Motor neuron (in vitro differentiated cells): ENCODE results near the gene MYO16. TPM values are rescaled to one million over a fixed set of nuclear protein-coding genes. Genes with fewer than 3 reads are reported as not detected.

Source experiments
- ATAC-seq, 8 experiments: fragments of 200-7000 bp; cut with Tn5 transposase; replicated peaks in 6 of 8; 2 replicates each; pipeline ENCODE4 v1.8.0; 2021; ENCODE audit warnings: mild to moderate bottlenecking in 8 of 8, moderate library complexity in 8 of 8
- H3K27ac ChIP-seq, 2 donors: fragments of 250-450 bp; sonication (Bioruptor Pico); 2 replicates each; pipeline ENCODE4 v1.9.0; 2021; ENCODE audit warnings: antibody characterized with exemption in 2 of 2, mild to moderate bottlenecking in 2 of 2, moderate library complexity in 1 of 2
- H3K4me1 ChIP-seq, 2 donors: fragments of 250-450 bp; sonication (Bioruptor Pico); replicated peaks in 1 of 2; 2 replicates each; pipeline ENCODE4 v1.6.1; 2021; ENCODE audit warnings: antibody characterized with exemption in 2 of 2, mild to moderate bottlenecking in 2 of 2, moderate library complexity in 1 of 2
- H3K4me3 ChIP-seq, 5 donors: fragments of 250-450 bp; sonication (Bioruptor Pico); 2 replicates each; pipeline ENCODE4 v1.9.0; 2021; ENCODE audit warnings: antibody characterized with exemption in 5 of 5, mild to moderate bottlenecking in 5 of 5, moderate library complexity in 4 of 5
- WGBS, 10 experiments: fragments of 450-650 bp; shearing (Covaris generic); methylation state at CpG; one replicate each; pipeline ENCODE4 v1.0.0; 2022; 5-methylcytosine and 5-hydroxymethylcytosine counted together
- in situ Hi-C, 9 experiments: fragments of 400-800 bp; cut with MboI; loops; one replicate each; pipeline ENCODE4 v1.15.0; 2021; ENCODE audit warnings: low sequenced_read_pairs in 9 of 9, low pct_unique_long_range_greater_than_20kb in 2 of 9; ENCODE audit not compliant: unreplicated experiment in 9 of 9
- total RNA-seq, 8 experiments: library from RNA; unstranded; fragments of 300-600 nt; gene quantifications; 2 replicates each; pipeline versions ENCODE4 v1.2.3 to v1.2.4, GENCODE V29; 2022

MYO16 gene
- total RNA-seq, 8 experiments from 2014 or later = 0.18 to 16.0 (median 6.2) TPM

GRCh38 chr13:108834193-108834592, 204.8 kb downstream of the MYO16 start:
- in situ Hi-C loops = no loop called here
- H3K4me3 ChIP-seq = no peak overlapping the region
- H3K4me1 ChIP-seq = no peaks in the 10 kb centered on the region
- ATAC-seq = no peak
- 44 to 100% (median 83%) methylated on average over 1 of the region's 1 CpG; no CpG with 5 or more reads in 5 of the 10 experiments for WGBS, 10 experiments
- no peak overlapping the region for H3K27ac ChIP-seq

- H3K27ac ChIP-seq = no peak overlapping the region
- in situ Hi-C loops = no loop called here
Observed at GRCh38 chr13:108835083-108835482, 205.7 kb downstream of the MYO16 start.

GRCh38 chr13:108850691-108851090, 221.3 kb downstream of the MYO16 start:
- Histone ChIP-seq H3K4me3 (no peak overlapping the region), H3K4me1 (no peaks in the 10 kb centered on the region), H3K27ac (no peak overlapping the region)
- 0 to 67% (median 57%) methylated on average over 1 to 4 of the region's 4 CpGs; no CpG with 5 or more reads in 1 of the 10 experiments for WGBS, 10 experiments
- peak in 3 of 8 experiments; percentile 93 to 99 (median 97) for ATAC-seq
- in situ Hi-C loops = no loop called here

More at GRCh38 chr13:108835083-108835482, 205.7 kb downstream of the MYO16 start:
- no peaks in the 10 kb centered on the region for H3K4me1 ChIP-seq
- WGBS, 10 experiments = 0 to 100% (median 50%) methylated on average over 1 to 3 of the region's 3 CpGs; no CpG with 5 or more reads in 3 of the 10 experiments
- no peak for ATAC-seq
- no peak overlapping the region for H3K4me3 ChIP-seq

- Histone ChIP-seq H3K4me3 (no peak overlapping the region), H3K4me1 (no peaks in the 10 kb centered on the region), H3K27ac (no peak overlapping the region)
- 39 to 100% (median 81%) methylated on average over 1 to 3 of the region's 4 CpGs; no CpG with 5 or more reads in 4 of the 10 experiments for WGBS, 10 experiments
- ATAC-seq = peak in 1 of 8 experiments; percentile 1
- in situ Hi-C loops = no loop called here
Observed at GRCh38 chr13:108851660-108852059, 222.2 kb downstream of the MYO16 start.

GRCh38 chr13:108853031-108853430, 223.6 kb downstream of the MYO16 start:
- in situ Hi-C loops = no loop called here
- ATAC-seq = no peak
- H3K4me3 ChIP-seq = no peak overlapping the region
- no peak overlapping the region for H3K27ac ChIP-seq
- WGBS, 10 experiments = 20 to 100% (median 93%) methylated on average over 1 to 10 of the region's 10 CpGs; no CpG with 5 or more reads in 2 of the 10 experiments
- no peaks in the 10 kb centered on the region for H3K4me1 ChIP-seq

GRCh38 chr13:108855737-108856387, 226.5 kb downstream of the MYO16 start:
- WGBS, 10 experiments = 21 to 100% (median 89%) methylated on average over 2 to 4 of the region's 4 CpGs
- H3K27ac ChIP-seq = no peak overlapping the region
- no peak overlapping the region for H3K4me3 ChIP-seq
- no peak for ATAC-seq
- no peaks in the 10 kb centered on the region for H3K4me1 ChIP-seq
- in situ Hi-C loops = no loop called here

- H3K4me3 ChIP-seq = no peak overlapping the region
- H3K4me1 ChIP-seq = no peaks in the 10 kb centered on the region
- in situ Hi-C loops = no loop called here
- WGBS, 10 experiments = 16 to 92% (median 86%) methylated on average over 1 to 4 of the region's 5 CpGs; no CpG with 5 or more reads in 4 of the 10 experiments
- H3K27ac ChIP-seq = no peak overlapping the region
- ATAC-seq = no peak
Observed at GRCh38 chr13:108858676-108859075, 229.3 kb downstream of the MYO16 start.

- peak; percentile 30 to 97 (median 76) for ATAC-seq
- 0 to 75% (median 56%) methylated on average over 3 to 8 of the region's 8 CpGs; no CpG with 5 or more reads in 1 of the 10 experiments for WGBS, 10 experiments
- H3K27ac ChIP-seq = no peak overlapping the region
- in situ Hi-C loops = no loop called here
- no peaks in the 10 kb centered on the region for H3K4me1 ChIP-seq
- H3K4me3 ChIP-seq = no peak overlapping the region
Observed at GRCh38 chr13:108859197-108860012, 230.0 kb downstream of the MYO16 start.

GRCh38 chr13:108860418-108860817, 231.0 kb downstream of the MYO16 start:
- Histone ChIP-seq H3K27ac (no peak overlapping the region), H3K4me1 (no peaks in the 10 kb centered on the region), H3K4me3 (no peak overlapping the region)
- WGBS, 10 experiments = 10 to 95% (median 75%) methylated on average over 1 to 3 of the region's 3 CpGs; no CpG with 5 or more reads in 1 of the 10 experiments
- no peak for ATAC-seq
- in situ Hi-C loops = no loop called here

GRCh38 chr13:108877300-108877699, 247.9 kb downstream of the MYO16 start:
- Histone ChIP-seq H3K27ac (no peak overlapping the region), H3K4me1 (no peaks in the 10 kb centered on the region), H3K4me3 (no peak overlapping the region)
- peak in 1 of 8 experiments; percentile 29 for ATAC-seq
- in situ Hi-C loops = loop anchor here in 8 of 9 experiments (25.0 kb wide), 2 partner anchors 265 to 540 kb away; no protein-coding TSS in a partner anchor
- WGBS, 10 experiments = 0 to 84% (median 34%) methylated on average over 2 of the region's 2 CpGs; no CpG with 5 or more reads in 2 of the 10 experiments

GRCh38 chr13:108878732-108879131, 249.3 kb downstream of the MYO16 start:
- H3K27ac ChIP-seq = no peak overlapping the region
- ATAC-seq = no peak
- H3K4me1 ChIP-seq = no peaks in the 10 kb centered on the region
- in situ Hi-C loops = loop anchor here in 8 of 9 experiments (25.0 kb wide), 2 partner anchors 266 to 541 kb away; no protein-coding TSS in a partner anchor
- H3K4me3 ChIP-seq = no peak overlapping the region
- 8 to 94% (median 85%) methylated on average over 2 of the region's 2 CpGs; no CpG with 5 or more reads in 6 of the 10 experiments for WGBS, 10 experiments

GRCh38 chr13:108889324-108889984, 260.0 kb downstream of the MYO16 start:
- in situ Hi-C loops = loop anchor here in 8 of 9 experiments (25.0 kb wide), 2 partner anchors 277 to 552 kb away; no protein-coding TSS in a partner anchor

More at GRCh38 chr13:108889324-108889984, 260.0 kb downstream of the MYO16 start:
- WGBS, 10 experiments = 0 to 100% (median 67%) methylated on average over 1 to 2 of the region's 2 CpGs; no CpG with 5 or more reads in 1 of the 10 experiments
- Histone ChIP-seq H3K4me3 (no peak overlapping the region), H3K4me1 (no peaks in the 10 kb centered on the region), H3K27ac (no peak overlapping the region)
- peak in 3 of 8 experiments; percentile 49 to 100 (median 100) for ATAC-seq
